Erythroblast (primary cell): ENCODE data around the gene PF4V1.
"Not testable (repeated sequence)": the region's sequence is repeated elsewhere in the genome, so short reads cannot be mapped to it uniquely, and the experiment has no call there.

Experiments
- DNase-seq, 2 experiments: peaks; one replicate each; lab custom pipeline; 2025; lab: John Stamatoyannopoulos, UW
- GATA1 ChIP-seq: IDR thresholded peaks from 2 replicates; pipeline ENCODE4 v1.6.1; 2011; ENCODE audit warnings: low read depth, mild to moderate bottlenecking, control low read depth, low read length, moderate library complexity
- POLR2A ChIP-seq: IDR thresholded peaks from 2 replicates; pipeline ENCODE4 v1.6.1; 2011; ENCODE audit warnings: mild to moderate bottlenecking, low read length

PF4V1 gene

DNA sequence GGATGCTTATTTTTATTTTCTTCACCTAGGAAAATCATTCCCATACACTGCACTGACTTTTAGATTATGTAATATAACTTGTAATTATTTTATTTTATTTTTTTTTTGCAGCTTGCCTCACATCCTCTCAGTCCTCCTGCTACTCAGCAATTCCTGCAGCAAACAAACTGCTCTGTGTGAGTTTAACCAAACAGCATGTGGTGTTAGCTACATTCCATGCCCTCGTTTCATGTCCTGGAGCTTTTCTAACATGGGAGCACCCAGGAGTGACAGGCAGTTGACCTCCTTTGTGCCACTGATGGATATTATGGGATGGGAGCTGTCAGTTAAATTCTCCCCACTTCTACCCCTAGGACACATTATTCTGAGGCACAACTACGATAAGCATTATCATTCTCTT lies 40.9 kb downstream of the PF4V1 start:
- TF ChIP-seq GATA1 (no peak), POLR2A (no peak)
- DNase-seq, result no peak

DNA sequence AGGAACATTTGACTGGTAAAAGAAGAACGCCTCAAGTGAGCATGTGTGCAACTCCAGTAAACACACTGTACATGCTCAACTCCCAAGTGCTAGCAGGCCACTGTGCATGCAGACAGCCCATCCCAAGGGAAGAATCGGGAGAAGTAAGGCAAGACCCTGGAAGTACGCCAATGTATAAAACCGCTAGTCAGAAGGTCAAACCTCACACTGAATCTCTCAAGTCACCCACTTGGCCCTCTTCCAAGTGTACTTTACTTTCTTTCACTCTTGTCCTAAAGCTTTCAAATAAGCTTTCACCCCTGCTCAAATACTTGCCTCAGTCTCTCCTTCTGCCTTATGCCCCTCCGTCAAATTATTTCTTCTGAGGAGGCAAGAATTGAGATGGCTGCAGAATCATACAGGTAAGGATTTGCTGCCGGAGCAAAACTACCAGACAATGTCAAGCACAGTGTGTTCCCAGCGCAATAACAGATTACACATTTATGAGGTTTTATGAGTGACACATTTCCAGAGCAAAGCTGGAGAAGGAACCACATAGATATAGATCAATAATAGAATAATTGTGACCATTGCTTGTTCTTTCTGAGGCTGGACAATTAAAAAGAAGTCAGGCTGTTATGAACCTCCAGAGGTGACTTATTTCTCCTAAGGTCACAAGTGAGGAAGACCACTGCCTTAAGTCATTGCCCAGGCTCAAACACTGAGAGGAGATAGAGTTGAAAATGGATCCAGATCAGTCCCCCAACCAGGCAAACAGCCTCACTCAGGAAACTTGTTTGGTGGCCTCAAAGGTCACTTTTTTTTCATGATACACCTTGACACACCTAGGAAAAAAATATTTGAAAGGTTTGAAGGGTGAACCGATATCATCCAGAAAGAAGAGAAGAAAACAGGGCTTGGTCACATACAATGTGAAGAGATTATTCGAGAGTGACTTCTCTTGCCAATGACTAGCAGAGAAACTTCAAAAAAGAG lies 42.4 kb downstream of the PF4V1 start:
- no peak for TF ChIP-seq POLR2A
- no peak for TF ChIP-seq GATA1
- DNase-seq, result no peak

DNA sequence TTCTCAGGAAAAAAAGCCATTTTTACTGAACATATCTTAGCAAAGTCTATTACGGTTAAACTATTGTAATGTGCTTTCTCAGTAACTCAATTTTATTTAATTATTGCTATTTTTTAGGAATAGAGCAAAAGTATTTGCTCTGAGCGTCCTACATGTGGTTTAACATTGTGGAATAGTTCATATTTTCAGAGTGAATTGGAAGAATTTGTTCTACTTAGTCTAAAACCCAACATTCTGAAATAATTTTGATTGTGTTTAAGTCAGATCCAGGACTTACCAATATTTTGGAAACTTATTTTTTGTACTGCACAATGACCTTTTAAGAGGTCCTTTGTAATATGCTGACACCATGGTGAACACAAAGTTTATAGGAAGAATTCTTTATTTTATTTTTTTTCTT lies 43.3 kb downstream of the PF4V1 start:
- TF ChIP-seq POLR2A, result no peak
- DNase-seq, result no peak

DNA sequence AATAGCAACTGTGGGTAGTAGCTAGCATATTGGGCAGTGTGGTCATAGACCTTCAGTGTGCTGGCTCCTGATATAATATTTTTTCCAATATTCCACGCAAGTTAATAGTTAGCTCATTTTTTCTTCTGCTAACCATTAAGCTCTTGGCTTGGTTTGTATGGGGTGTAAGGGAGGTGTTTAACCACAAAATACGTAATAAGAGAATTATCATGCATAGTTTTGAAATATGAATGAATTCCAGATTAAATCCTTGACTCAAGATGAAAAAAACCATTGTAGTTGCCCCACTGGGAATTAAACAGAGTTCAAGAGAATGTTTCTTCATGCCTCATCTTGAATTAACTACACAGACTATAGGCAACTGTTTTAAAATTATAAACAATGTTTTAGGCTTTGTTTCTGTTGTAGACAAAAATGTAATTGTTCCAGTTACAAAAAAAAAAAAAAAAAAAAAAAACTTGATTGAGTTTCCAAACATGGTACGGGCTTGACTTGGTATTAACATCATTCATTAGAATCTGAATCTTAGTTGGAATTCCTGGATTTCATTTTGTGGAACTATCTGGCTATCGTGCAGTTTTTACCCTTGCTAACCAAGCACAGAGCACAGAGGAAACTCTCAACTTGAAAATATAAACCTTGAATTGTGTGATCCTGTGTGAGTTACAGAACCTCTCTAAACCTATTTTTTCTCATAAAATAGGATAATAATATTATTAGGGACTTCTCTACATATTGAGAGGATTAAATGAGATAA lies 44.5 kb downstream of the PF4V1 start:
- TF ChIP-seq POLR2A (no peak), GATA1 (no peak)
- no peak for DNase-seq

DNA sequence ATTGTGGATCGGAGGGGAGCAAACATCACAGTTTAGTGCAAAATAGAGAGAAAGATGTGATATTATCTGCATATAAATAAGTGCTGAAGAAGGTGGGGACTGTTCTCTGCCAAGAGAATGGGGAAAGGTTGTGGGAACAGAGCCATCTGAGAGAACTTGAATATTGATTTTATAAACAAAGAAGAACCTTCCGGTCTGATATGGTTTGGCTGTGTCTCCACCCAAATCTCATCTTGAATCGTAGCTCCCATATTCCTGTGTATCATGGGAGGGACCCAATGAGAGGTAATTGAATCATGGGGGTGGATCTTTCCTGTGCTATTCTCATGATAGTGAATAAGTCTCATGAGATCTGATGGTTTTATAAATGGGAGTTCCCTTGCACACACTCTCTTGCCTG lies 46.2 kb downstream of the PF4V1 start:
- DNase-seq, result not testable (repeated sequence)

DNA sequence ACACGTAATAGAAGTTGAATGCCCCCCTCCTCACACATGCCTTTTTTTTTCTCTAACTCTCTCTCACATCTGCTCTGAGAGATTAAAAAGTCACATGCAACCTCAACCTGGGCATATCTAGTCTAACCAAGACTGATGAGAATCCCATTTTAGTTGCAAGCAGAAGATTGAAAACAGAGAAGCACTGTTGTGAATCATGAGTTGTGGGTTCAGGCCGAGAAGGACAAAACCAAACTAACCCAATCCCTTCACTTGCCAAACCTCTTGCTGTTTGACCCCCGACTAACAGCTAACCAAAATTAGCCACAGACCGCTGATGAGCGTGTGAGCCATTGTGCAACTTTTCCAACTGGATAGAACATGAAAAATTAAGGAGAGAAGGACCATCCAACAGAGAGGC lies 47.9 kb downstream of the PF4V1 start:
- no peak for DNase-seq
- TF ChIP-seq POLR2A, result no peak
- no peak for TF ChIP-seq GATA1

DNA sequence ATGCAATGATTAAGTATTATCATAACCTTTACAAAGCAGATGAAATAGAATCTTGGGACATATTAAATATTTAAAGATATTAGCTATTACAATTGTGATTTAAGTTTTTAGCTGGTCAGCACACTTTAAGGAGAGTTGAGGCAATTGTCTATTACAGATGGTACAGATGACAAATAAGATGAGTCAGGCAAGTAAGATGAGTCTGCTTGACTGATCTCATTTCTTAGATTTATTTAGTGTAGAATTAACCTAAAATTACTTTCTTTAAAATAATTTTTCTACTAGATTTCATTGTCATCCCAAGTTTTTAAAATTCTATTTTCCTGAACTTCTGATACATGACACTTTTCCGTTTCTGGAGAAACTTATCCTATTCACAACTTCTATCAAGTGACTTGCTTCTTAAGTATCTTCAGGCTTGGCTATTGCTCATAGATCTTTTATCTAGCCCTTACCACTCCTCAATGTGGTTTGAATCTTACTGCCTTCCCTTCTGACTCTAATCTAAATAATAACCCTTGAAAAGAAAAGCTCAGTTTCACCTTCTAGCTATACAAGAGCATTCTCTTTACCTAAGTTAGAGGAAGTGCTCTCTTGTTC lies 49.0 kb downstream of the PF4V1 start:
- no peak for DNase-seq
- TF ChIP-seq POLR2A (no peak), GATA1 (no peak)

DNA sequence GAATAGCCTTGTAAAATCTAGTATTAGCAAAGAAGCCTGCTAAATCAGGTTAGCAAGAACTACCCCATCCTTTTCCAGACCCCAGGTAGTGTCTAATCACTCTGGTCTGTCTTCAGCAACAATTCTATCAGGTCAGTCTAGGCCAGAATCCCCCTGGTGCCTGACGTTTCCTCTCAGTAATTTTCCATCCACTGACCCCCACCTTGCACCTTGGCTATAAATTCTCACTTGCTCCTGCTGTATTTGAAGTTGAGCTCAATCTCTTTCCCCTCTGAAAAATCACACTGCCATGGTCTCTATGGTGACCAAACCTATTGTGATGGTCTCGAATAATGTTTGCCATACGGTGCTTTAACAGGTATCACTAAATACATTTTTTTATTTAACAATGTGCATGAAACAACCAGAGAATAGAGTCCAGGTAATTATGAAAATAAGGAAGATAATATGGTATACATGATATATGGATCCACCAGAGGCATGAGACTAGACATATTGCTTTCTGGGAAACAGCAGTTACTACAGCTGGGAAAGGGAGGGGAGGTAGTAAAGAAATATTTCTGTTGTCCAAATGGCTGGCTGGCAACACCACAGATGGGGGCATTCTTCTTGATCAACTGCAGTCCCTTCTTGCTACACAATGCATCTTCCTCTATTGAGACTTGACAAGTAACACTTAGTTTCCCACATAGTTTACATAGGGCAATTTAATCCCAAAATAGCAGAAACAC lies 49.9 kb downstream of the PF4V1 start:
- TF ChIP-seq POLR2A (no peak), GATA1 (no peak)
- no peak for DNase-seq
